HEK293 (cell line): ENCODE results near the gene MYO15B.

Experiments used
- GLI4 ChIP-seq: fragments of 450-650 bp; formaldehyde crosslinking; IDR thresholded peaks from 2 replicates; pipeline ENCODE4 v1.5.1; 2016; ENCODE audit warnings: missing biosample characterization, missing genetic modification characterization
- HOXA7 ChIP-seq: sonication (generic); formaldehyde crosslinking; IDR thresholded peaks from 2 replicates; pipeline ENCODE4 v1.8.1; 2022; ENCODE audit warnings: missing genetic modification reagents, borderline replicate concordance
- OVOL3 ChIP-seq: fragments of 450-650 bp; formaldehyde crosslinking; IDR thresholded peaks from 2 replicates; pipeline ENCODE4 v1.5.1; 2016; ENCODE audit warnings: missing biosample characterization, missing genetic modification characterization
- SP2 ChIP-seq: fragments of 450-650 bp; formaldehyde crosslinking; IDR thresholded peaks from 2 replicates; pipeline ENCODE4 v1.5.1; 2016; ENCODE audit warnings: missing biosample characterization, missing genetic modification characterization
- WT1 ChIP-seq: fragments of 450-650 bp; formaldehyde crosslinking; IDR thresholded peaks from 2 replicates; pipeline ENCODE4 v1.5.1; 2016; ENCODE audit warnings: missing biosample characterization, missing genetic modification characterization
- ZBTB17 ChIP-seq: fragments of 450-650 bp; formaldehyde crosslinking; IDR thresholded peaks from 2 replicates; pipeline ENCODE4 v1.5.1; 2016; ENCODE audit warnings: missing biosample characterization, missing genetic modification characterization
- ZNF391 ChIP-seq: fragments of 450-650 bp; formaldehyde crosslinking; IDR thresholded peaks from 2 replicates; pipeline ENCODE4 v1.5.1; 2016; ENCODE audit warnings: low read depth, missing biosample characterization, missing genetic modification characterization, borderline replicate concordance
- ZNF600 ChIP-seq: fragments of 450-650 bp; formaldehyde crosslinking; IDR thresholded peaks from 2 replicates; pipeline ENCODE4 v1.5.1; 2016; ENCODE audit warnings: missing biosample characterization, missing genetic modification characterization
- ZNF776 ChIP-seq: fragments of 450-650 bp; formaldehyde crosslinking; IDR thresholded peaks from 2 replicates; pipeline ENCODE4 v1.5.0; 2017; ENCODE audit warnings: missing biosample characterization, missing genetic modification characterization, borderline replicate concordance
- TF ChIP-seq, protein P1 (sequence below): fragments of 450-650 bp; formaldehyde crosslinking; IDR thresholded peaks from 2 replicates; pipeline ENCODE4 v1.5.1; 2016; ENCODE audit warnings: missing biosample characterization, missing genetic modification characterization
- TF ChIP-seq, protein P2 (sequence below): sonication (generic); formaldehyde crosslinking; IDR thresholded peaks from 2 replicates; pipeline ENCODE4 v1.8.1; 2022; ENCODE audit warnings: mild to moderate bottlenecking, moderate library complexity, missing genetic modification reagents
- TF ChIP-seq, protein P3 (sequence below): fragments of 450-650 bp; formaldehyde crosslinking; IDR thresholded peaks from 2 replicates; pipeline ENCODE4 v1.5.1; 2016; ENCODE audit warnings: missing biosample characterization, missing genetic modification characterization

DNA sequence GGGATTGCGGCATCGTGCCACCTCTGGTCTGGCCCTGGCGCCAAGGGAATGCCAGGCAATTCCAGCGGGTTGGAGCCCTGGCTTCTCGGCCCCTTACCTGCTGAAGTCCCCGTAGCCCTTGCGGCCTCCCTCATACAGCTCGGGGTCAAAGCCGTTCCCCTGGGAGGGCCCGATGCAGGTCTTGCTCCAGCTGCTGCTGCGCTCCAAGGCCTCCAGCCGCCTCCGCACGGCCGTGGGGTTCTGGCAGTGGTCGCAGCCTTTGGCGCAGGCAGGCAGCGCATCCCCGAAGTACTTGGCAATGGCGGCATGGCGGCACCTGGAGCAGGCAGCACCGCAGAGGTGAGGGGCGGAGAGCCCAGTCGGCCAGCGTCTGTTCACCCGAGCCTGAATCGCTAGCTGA, 43.8 kb downstream of the MYO15B start:
- TF ChIP-seq, protein P1, sequence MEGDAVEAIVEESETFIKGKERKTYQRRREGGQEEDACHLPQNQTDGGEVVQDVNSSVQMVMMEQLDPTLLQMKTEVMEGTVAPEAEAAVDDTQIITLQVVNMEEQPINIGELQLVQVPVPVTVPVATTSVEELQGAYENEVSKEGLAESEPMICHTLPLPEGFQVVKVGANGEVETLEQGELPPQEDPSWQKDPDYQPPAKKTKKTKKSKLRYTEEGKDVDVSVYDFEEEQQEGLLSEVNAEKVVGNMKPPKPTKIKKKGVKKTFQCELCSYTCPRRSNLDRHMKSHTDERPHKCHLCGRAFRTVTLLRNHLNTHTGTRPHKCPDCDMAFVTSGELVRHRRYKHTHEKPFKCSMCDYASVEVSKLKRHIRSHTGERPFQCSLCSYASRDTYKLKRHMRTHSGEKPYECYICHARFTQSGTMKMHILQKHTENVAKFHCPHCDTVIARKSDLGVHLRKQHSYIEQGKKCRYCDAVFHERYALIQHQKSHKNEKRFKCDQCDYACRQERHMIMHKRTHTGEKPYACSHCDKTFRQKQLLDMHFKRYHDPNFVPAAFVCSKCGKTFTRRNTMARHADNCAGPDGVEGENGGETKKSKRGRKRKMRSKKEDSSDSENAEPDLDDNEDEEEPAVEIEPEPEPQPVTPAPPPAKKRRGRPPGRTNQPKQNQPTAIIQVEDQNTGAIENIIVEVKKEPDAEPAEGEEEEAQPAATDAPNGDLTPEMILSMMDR (tag by site-specific recombination), result no peak
- TF ChIP-seq HOXA7 (no peak), WT1 (tag by site-specific recombination) (no peak), GLI4 (tag by site-specific recombination) (no peak), ZNF600 (tag by site-specific recombination) (no peak), ZNF391 (no peak), SP2 (tag by site-specific recombination) (no peak), ZNF776 (tag by site-specific recombination) (no peak), ZBTB17 (tag by site-specific recombination) (no peak), OVOL3 (tag by site-specific recombination) (no peak)
- TF ChIP-seq, protein P2, sequence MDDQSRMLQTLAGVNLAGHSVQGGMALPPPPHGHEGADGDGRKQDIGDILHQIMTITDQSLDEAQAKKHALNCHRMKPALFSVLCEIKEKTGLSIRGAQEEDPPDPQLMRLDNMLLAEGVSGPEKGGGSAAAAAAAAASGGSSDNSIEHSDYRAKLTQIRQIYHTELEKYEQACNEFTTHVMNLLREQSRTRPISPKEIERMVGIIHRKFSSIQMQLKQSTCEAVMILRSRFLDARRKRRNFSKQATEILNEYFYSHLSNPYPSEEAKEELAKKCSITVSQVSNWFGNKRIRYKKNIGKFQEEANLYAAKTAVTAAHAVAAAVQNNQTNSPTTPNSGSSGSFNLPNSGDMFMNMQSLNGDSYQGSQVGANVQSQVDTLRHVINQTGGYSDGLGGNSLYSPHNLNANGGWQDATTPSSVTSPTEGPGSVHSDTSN (CRISPR knock-in tag), result no peak
- TF ChIP-seq, protein P3, sequence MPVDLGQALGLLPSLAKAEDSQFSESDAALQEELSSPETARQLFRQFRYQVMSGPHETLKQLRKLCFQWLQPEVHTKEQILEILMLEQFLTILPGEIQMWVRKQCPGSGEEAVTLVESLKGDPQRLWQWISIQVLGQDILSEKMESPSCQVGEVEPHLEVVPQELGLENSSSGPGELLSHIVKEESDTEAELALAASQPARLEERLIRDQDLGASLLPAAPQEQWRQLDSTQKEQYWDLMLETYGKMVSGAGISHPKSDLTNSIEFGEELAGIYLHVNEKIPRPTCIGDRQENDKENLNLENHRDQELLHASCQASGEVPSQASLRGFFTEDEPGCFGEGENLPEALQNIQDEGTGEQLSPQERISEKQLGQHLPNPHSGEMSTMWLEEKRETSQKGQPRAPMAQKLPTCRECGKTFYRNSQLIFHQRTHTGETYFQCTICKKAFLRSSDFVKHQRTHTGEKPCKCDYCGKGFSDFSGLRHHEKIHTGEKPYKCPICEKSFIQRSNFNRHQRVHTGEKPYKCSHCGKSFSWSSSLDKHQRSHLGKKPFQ (tag by site-specific recombination), result no peak
